ENCODE measurements around the gene ZNFX1.
"Not testable (repeated sequence)": the region's sequence is repeated elsewhere in the genome, so short reads cannot be mapped to it uniquely, and the experiment has no call there.

ZNFX1 gene

DNA sequence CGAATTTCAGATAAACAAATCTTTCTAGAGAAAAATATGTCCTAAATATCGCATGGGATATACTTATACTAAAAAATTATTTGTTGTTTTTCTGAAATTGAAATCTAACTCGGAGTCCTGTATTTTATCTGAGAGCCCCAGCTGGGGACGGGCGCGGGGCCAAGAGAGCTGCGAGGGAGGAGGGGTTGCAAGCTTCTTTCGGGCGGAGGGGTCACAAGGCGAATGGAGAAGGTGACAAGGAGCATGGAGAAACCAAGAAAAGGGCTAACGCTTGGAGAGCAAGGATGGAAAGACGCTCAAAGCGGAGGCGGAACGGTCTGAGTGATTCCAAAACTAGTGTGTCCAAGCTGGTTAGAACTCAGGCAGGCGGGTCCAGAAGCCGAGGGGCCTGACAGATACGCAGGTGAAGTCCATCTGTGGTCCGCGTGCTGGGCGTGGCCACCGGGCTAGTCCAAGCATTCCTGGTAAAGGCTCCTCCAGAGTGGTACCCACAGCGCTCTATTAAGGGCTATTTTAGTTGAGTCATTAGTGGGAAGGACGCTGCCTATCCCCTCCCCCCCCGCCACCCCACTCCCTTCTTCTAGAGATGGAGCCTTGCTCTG is 41.5 kb upstream of the ZNFX1 start:
- DNase-seq: no peak
- intact Hi-C loops (cut with DNase I; ENCODE audit: low total_unique reads): no loop called here
- Histone ChIP-seq H3K4me3 (peak overlapping the region; percentile 27 to 36), H3K9me3 (no peaks in the 10 kb centered on the region), H3K4me1 (peaks cover 0 to 19% (median 17%) of the 10 kb centered on the region in 4 donors), H3K27ac (no peak overlapping the region), H3K27me3 (peaks cover 0 to 37% of the 10 kb centered on the region in 2 donors), H3K36me3 (no peaks in the 10 kb centered on the region)
- TF ChIP-seq, protein P1, sequence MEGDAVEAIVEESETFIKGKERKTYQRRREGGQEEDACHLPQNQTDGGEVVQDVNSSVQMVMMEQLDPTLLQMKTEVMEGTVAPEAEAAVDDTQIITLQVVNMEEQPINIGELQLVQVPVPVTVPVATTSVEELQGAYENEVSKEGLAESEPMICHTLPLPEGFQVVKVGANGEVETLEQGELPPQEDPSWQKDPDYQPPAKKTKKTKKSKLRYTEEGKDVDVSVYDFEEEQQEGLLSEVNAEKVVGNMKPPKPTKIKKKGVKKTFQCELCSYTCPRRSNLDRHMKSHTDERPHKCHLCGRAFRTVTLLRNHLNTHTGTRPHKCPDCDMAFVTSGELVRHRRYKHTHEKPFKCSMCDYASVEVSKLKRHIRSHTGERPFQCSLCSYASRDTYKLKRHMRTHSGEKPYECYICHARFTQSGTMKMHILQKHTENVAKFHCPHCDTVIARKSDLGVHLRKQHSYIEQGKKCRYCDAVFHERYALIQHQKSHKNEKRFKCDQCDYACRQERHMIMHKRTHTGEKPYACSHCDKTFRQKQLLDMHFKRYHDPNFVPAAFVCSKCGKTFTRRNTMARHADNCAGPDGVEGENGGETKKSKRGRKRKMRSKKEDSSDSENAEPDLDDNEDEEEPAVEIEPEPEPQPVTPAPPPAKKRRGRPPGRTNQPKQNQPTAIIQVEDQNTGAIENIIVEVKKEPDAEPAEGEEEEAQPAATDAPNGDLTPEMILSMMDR (IDR thresholded peaks at IDR 0.05): no peak

DNA sequence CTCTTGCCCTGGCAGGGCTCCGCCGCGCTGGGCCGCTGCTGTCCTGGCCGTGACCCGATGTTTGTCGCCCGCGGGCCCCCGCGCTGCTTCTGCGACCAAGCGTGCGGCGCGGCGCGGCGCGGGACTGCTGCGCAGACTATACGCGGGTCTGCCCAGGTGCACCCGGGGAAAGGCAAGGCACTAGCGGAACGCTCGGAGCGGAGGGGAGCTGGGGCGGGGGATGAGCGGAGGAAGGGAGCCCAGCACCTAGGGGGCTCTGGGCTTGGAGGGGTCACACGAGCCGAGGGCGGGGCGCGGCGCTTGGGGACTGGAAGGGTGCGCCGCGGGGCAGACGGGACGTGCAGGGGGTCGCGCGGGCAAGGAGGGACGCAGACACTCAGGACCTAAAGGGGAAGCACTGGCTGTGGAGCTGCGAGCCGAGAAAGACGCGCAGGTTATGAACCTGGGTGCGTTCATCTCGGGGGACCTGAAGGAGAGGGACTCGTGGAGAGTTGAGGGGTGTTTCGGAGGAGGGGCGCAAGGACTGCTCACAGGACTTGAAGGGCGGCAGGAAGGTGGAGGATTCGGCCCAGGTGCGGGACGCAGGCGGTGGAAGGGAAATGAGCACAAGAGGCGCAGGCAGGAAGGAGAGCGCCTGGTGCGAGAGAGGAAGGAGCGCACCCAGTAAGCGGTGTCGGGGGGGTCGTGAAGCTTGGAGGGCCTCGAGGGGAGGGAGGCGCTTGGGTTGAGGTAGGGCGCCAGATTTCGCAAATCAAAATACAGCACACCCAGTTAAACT is 40.8 kb upstream of the ZNFX1 start:
- no peaks in the 10 kb centered on the region for H3K36me3 ChIP-seq
- peaks cover 0 to 19% (median 17%) of the 10 kb centered on the region in 4 donors for H3K4me1 ChIP-seq
- TF ChIP-seq, protein P1 (IDR thresholded peaks at IDR 0.05): no peak
- no peak overlapping the region for H3K27ac ChIP-seq
- H3K27me3 ChIP-seq: peaks cover 0 to 37% of the 10 kb centered on the region in 2 donors
- intact Hi-C loops (cut with DNase I; ENCODE audit: low total_unique reads): no loop called here
- DNase-seq: no peak
- peak overlapping the region; percentile 27 to 36 for H3K4me3 ChIP-seq
- no peaks in the 10 kb centered on the region for H3K9me3 ChIP-seq

DNA sequence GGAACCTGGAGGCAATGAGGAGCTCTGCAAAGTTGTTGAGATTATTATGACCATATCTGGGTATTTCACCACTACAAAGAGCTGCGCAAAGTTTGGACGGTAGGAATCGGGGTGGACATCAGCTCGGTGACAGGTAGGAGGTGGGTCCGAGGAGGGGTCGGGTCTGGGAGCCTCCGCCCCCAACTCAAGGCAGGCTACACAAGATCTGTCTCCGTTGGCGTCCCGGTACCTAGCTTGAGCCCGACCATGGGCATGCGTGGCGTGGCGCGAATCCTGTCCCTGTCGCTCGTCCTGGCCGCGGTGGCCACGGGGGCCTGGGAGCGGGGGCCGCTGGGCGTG is 40.2 kb upstream of the ZNFX1 start:
- intact Hi-C loops (cut with DNase I; ENCODE audit: low total_unique reads): no loop called here
- Histone ChIP-seq H3K36me3 (no peaks in the 10 kb centered on the region), H3K4me1 (peaks cover 0 to 19% (median 17%) of the 10 kb centered on the region in 4 donors), H3K9me3 (no peaks in the 10 kb centered on the region), H3K27me3 (peaks cover 0 to 37% of the 10 kb centered on the region in 2 donors), H3K27ac (no peak overlapping the region), H3K4me3 (peak overlapping the region in 1 of 2 donors; percentile 36)
- TF ChIP-seq, protein P1 (IDR thresholded peaks at IDR 0.05): no peak
- no peak for DNase-seq

DNA sequence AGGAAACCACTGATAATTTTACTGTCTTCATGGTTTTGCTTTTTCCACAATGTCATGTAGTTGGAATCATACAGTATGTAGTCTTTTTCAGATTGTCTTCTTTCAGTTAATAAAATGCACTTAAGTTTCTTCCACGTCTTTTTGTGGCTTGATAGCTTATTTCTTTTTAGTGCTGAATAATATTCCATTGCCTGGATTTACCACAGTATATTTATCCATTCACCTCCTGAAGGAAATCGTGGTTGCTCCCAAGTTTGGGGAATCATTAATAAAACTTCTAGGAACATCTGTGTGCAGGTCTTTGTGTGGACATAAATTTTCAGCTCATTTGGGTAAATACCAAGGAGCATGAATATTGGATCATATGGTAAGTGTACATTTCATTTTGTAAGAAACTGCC is 38.8 kb upstream of the ZNFX1 start:
- Histone ChIP-seq H3K27ac (no peak overlapping the region), H3K27me3 (peaks cover 0 to 35% of the 10 kb centered on the region in 2 donors), H3K4me1 (peaks cover 0 to 19% (median 17%) of the 10 kb centered on the region in 4 donors), H3K36me3 (no peaks in the 10 kb centered on the region), H3K9me3 (no peaks in the 10 kb centered on the region), H3K4me3 (no peak overlapping the region)
- DNase-seq: no peak
- intact Hi-C loops (cut with DNase I; ENCODE audit: low total_unique reads): no loop called here
- TF ChIP-seq, protein P1 (IDR thresholded peaks at IDR 0.05): no peak

DNA sequence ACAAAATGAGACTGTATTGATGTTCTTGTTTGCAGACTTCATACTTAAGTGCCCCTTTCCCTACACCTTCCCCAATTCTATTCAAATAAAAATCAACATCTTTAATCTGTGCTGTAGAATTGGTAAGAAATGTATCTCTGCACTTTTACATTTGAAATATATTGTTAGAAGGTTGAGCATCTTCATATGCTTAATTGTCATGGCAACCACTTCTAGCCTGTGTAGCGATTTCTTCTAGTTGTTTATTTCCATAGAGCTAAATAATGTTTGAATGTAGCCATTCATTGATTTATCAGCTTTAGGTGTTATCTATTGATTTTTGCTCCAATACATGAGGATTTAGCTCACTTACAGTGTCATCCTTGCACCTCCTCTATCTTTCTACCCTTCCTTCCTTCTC is 37.7 kb upstream of the ZNFX1 start:
- Histone ChIP-seq H3K27me3 (peaks cover 0 to 31% of the 10 kb centered on the region in 2 donors), H3K9me3 (peaks cover 0 to 2% (median 0%) of the 10 kb centered on the region in 3 donors), H3K27ac (no peak overlapping the region), H3K36me3 (no peaks in the 10 kb centered on the region), H3K4me1 (peaks cover 0 to 19% (median 17%) of the 10 kb centered on the region in 4 donors), H3K4me3 (no peak overlapping the region)
- intact Hi-C loops (cut with DNase I; ENCODE audit: low total_unique reads): no loop called here
- no peak for DNase-seq
- TF ChIP-seq, protein P1 (IDR thresholded peaks at IDR 0.05): no peak

DNA sequence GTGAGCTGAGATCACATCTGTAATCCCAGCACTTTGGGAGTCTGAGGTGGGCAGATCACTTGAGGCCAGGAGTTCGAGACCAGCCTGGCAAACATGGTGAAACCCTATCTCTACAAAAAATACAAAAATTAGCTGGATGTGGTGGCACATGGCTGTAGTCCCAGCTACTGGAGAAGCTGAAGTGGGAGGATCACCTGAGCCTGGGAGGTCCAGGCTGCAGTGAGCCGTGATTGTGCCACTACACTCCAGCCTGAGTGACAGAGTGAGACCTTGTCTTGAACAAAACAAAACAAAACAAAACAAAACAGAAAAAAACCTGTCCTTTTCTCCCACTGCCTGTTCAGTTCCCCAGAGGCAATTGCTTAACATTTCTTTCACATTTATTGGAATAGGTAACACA is 36.2 kb upstream of the ZNFX1 start:
- peaks cover 0 to 13% (median 10%) of the 10 kb centered on the region in 4 donors for H3K4me1 ChIP-seq
- peaks cover 0 to 18% of the 10 kb centered on the region in 2 donors for H3K27me3 ChIP-seq
- H3K27ac ChIP-seq; H3K4me3 ChIP-seq; DNase-seq; H3K36me3 ChIP-seq; H3K9me3 ChIP-seq; intact Hi-C loops (cut with DNase I; ENCODE audit: low total_unique reads): not testable (repeated sequence)
